ENCODE measurements around the gene SMR3B.

The SMR3B gene

DNA sequence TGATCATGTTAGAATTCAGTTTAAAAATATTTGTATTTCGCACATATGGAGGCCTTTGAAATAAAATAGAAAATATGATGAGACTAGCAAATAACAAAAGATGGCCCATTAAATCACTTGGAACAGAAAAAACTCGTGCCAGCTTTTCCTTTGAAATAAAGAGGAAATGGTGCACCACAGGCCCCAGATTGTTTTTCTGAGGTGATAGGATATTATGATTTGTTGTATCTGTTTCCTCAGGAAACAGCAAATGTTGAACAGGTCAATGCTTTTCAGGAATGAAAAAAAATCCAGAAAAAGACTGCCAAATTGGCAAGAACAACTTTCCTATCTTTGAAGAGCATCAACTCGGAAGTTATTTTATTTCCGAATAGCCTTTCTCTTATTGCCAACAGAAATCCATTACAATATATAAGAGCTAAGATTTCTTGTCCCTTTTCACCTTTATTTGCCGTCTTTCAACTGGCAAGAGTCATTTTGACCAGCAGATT lies at the start of gene SMR3B:
SMR3B (plus strand) TSS at position 441 of the 491 bp plus-strand sequence. CDS start 1,380 bp downstream, outside the sequence.
- DNase-seq (ENCODE audit: low read depth) = no peak

DNA sequence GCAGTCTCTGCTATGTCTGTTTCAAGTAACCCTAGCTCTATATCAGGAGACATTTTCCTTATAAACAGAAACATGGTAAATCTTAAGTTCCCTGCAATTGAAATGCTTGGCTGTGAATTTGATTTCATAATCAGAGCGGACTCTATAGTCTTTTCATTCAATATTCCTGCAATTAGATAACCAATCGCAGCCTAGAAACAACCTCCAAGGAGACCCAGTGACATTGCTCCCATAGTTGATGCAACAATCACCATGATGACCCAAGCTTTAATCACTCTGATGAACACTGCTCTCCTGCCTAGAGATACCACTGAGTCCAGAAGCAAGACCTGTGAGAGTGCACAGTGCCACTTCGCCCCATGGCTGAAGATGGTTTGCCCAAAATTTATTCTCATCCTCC lies 48.2 kb upstream of the SMR3B start, which contains the start of gene CABS1:
CABS1 (plus strand) TSS at position 301 of the 400 bp plus-strand sequence; CDS start at position 360, 59 bp downstream.
- DNase-seq (ENCODE audit: low read depth) = no peak

DNA sequence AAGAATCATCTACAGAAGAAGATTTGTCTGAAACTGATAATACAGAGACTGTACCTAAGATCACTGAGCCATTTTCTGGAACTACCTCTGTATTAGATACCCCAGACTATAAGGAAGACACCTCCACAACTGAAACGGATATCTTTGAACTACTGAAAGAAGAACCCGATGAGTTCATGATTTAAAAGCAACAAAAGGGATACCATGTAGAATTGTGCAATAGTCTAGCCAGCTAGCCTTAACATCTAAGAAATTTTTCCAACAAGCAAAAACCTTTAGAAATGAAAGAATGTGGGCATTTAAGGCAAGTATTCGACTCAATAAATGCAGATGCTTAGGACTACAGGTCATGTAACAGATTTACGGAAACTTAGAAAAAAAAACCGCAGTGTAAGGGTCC lies 46.9 kb upstream of the SMR3B start:
- DNase-seq (ENCODE audit: low read depth) = no peak

DNA sequence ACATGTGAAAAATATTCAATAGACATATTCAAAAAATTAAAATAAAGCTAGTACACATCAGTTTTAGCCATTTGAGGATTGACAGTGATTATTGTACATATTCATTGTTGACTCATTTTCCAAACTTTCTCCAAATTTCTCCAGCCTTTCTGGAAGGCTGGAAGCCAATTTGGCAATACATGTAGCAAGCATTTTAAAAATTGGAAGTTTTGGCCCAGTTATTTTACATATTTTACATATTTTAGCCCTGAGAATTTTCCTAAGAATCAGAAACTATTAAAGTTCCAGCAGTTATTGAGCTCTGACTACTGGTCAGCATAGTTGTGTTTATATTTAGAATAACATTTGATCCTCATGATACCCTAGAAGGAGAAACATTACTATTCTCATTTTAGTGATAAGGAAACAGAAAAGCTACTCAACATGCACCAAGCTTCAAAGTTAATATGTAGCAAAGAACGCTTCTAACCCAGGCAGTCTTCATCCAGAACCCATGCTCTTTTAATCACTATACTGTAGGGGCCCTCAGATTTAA lies 45.0 kb upstream of the SMR3B start:
- DNase-seq (ENCODE audit: low read depth) = no peak

DNA sequence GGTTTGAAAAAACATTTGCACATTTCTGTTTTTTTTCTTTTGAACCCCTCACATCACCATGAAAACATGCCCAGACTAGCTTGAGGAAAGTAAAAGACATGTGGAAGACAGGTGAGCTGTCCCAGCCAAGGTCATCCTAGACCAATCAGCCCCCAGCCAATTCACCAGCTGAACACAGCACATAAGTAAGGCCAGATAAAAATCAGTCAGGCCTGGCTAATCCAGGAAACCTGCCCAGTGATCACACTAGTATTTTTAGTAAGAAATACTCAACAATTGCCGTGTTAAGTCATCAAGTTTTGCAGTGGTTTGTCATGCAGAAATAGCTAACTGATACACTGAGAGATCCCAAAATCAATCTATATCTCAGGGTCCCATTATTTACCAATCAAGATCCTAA lies 26.7 kb upstream of the SMR3B start:
- DNase-seq (ENCODE audit: low read depth) = no peak

DNA sequence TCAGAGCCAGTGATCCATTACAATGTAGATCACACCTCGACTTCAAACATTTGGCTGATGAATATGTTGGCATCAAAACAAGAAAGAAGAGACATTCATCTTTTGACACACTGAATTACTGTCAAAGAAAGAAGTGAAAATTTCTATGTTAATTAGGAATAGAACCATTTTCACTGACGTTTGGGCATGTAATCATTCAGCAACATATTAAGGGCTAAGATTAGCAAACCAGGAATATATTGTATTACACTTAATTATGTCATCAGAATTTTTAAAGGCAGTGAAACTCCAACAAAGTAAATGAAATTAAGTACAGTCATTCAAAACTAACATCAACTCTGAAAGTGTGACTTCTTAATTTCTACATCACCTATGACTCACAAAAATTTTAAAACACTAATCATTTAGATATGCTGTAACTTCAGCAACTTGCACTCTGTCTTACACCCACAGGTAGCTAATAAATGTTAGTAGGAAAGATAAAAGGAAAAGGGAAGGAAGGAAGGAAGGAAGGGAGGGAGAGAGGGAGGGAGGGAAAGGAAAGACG lies 23.7 kb upstream of the SMR3B start:
- DNase-seq (ENCODE audit: low read depth) = no peak

DNA sequence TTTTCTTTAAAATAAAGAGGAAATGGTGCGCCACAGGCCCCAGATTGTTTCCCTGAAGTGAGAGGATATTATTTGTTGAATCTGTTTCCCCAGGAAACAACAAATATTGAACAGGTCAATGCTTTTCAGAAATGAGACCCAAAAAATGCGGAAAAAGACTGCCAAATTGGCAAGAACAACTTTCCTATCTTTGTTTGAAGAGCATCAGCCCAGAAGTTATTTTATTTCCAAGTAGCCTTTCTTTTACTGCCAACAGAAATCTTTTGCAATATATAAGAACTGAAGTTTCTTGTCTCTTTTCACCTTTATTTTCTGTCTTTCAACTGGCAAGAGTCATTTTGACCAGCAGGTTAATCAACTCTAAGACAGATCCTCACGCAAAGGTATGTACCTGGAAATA lies 22.5 kb upstream of the SMR3B start, which contains the start of gene SMR3A:
SMR3A (plus strand) TSS at position 301 of the 400 bp plus-strand sequence. CDS start 1,356 bp downstream, outside the sequence.
- DNase-seq (ENCODE audit: low read depth) = no peak

DNA sequence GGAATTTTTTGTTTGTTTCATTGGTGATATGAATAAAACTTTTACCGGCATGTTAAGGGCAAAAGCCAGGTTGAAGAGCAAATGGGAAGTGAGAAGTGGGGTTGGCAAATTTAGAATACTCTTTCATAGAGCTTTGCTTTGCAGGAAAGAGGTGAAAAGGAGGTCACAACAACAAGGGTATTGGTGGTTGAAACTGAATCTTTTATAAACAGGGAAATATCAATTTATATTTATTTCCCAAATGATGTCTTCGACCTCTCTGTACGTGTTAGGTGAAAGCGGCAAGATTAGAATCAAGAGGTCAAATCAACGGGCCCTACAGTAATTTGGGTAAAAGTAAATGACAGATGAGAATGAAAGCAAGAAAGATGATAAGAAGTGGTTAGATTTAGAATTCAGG lies 18.9 kb upstream of the SMR3B start:
- DNase-seq (ENCODE audit: low read depth) = no peak

DNA sequence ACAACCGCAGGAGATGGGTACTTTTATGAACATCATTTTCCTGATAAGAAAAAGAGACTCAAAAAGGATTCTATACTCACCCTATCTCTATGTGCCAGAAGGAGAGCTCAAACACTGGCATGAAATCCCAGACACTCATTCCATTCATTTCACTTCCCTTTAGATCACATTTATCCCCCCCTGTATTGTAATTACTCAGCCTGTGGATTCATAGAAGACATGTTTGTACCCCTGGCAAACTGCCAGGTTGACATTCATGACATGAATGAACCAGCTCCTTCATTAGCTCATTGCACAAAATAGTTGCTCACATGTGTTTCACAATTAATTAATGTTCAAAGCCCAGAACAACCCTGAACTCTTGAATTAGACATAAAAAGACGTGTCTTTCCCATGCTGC lies 17.5 kb upstream of the SMR3B start:
- no peak for DNase-seq (ENCODE audit: low read depth)

DNA sequence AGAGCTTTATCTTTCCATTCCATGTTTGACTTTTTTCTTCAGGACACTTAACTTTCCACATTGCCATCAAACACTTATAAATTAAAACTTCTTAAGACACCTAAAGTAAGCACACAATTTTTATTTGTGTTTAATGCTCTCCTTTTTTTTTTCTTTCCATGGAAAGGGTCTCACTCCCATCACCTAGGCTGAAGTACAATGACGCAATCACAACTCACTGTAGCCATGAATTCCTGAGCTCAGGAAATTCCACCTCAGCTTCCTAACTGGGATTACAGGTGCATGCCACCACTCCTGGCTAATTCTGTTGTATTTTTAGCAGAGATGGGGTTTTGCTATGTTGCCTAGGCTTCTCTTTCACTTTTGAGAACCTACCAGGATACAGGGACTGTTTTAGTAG lies 15.1 kb upstream of the SMR3B start:
- no peak for DNase-seq (ENCODE audit: low read depth)

DNA sequence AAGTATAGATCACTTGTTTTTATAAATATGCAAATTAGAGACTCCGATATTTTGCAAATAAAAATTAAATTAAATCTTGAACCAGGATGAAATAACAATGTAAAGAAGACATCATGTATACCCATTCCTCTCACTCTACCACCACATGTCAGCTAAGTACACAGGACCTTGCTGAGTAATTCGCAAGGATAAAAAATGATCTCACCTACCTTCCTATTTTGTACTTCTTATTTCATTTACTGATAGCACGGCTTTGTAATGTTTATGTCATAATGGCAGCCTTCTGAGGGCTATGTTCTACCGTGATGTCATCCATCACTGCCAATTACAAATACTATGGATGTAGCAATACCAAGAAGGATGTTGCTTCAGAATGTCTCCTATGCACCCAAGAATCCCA lies 10.9 kb upstream of the SMR3B start:
- DNase-seq (ENCODE audit: low read depth) = no peak

DNA sequence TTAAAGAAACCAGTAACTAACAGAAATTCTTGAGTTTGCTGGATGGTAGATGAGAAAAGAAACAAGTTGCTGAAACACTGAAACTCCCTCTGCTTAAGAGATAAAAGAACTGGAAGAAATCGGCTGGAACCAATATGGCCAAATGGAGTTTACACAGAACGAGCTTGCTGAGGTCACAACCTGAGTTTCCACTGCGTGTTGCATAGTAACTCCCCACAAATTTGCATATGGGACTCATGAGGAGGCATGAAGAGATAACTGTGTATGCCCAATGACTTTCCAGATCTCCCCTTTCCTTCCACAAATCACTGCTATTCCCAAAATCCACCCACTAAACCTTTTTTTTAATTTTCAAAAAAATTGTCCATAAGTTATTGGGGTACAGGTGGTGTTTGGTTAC lies 10.2 kb upstream of the SMR3B start:
- DNase-seq (ENCODE audit: low read depth) = no peak

DNA sequence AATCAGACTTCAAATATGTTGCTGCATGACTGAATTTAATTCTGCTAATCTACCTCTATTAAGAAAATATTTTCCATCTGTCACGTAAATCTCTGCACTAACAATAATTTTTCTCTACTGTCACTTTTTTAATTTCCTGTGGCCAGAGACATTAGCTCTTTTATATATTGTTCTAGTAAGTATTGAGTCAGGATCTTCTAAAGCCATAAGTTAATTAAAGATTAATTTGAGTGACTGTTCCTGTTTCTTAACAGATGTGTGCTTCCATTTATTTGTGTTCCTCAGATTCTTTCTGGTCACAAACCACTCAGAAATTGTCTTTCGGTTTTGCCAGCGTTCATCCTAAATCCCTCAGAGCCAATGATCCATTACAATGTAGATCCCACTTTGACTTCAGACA lies 2.4 kb upstream of the SMR3B start:
- DNase-seq (ENCODE audit: low read depth) = no peak

DNA sequence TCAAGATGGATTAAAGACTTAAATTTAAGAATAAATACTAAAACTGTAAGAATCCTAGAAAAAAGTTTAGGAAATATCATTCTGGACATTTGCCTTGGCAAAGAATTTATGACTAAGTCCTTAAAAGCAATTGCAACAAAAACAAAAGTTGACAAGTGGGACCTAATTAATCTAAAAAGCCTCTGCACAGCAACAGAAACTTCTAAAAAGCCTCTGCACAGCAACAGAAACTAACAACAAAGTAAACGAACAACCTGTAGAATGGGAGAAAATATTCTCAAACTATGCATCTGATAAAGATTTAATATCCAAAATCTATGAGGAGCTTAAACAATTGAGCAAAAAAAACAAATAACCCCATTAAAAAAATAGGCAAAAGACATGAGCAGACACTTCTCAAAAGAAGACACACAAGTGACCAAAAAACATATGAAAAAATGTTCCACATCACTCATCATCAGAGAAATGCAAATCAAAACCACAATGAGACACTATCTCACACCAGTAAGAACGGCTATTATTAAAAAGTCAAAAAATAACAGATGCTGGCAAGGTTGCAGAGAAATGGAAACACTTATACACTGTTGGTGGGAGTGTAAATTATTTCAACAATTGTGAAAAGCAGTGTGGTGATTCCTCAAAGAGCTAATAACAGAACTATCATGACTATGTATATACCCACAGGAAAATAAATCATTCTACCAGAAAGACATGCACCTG lies 9.3 kb downstream of the SMR3B start:
- no peak for DNase-seq (ENCODE audit: low read depth)

DNA sequence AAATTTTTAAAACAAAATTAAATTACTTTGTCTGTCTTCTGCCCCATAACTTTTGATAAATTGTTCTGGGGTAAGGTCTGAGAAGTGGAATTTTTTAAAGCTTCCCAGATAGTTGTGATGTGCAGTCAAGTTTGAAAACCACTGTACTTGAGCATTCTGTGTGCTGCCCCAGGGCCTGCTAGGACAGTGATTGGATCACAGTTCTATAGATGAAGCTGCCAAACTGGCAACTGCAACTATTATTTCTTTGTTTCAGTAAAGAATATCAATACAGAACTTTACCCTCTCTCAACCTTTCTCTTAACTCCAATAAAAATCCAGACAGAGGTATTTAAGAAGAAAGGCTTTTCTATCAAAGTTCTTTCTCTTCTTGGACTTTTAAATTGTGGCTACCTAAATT lies 14.6 kb downstream of the SMR3B start, which contains the start of gene OPRPN:
OPRPN (plus strand) TSS at position 361 of the 400 bp plus-strand sequence. CDS start 1,346 bp downstream, outside the sequence.
- no peak for DNase-seq (ENCODE audit: low read depth)

DNA sequence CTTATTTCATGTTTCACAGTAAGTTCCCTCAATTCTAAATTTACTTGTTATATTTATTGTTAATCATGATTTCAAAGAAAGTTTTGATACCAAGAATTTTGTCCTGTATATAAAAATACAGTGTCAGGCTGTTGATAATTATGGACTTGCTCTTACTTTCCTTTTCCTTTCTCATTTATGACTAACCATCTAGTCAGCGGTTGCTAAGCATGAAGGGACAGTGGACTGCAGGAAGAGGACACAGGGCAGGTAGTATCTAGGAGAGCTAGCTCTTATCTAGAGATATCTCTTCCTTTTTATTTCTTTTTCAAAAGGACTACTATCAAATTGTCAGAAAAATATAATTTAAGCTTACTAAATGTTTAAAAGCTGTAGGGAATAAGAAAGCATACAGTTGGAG lies 16.4 kb downstream of the SMR3B start:
- DNase-seq (ENCODE audit: low read depth) = no peak

DNA sequence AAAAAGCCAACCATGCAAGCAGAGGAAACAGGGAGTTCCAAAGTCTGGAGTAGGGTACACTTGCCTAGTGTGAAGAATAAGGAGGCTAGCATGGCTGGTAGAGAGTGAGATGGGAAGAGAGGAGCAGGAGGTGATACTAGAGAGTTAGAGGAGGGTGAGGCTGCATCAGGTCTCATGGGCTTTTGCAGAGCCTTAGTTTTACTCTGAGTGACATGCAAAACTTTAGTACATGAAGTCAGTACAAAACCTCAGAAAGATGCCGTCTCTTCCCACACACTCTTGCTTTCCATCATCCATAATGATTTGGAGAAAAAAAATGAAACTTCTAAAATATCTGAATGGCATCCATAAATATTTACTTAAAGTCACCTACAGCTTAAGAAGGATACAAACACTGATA lies 19.8 kb downstream of the SMR3B start:
- DNase-seq (ENCODE audit: low read depth) = no peak

DNA sequence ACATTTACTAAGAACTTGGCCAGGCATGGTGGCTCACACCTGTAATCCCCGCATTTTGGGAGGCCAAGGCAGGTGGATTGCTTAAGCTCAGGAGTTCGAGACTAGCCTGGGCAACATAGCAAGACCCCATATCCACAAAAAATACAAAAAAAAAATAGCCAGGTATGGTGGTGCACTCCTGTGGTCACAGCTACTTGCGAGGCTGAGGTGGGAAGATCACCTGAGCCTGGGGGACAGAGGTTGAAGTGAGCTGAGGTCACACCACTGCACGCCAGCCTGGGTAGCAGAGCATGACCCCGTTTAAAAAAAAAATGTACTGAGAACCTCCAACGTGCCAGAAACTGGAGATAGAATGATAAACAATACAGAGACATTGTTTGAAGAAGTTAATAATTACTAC lies 22.8 kb downstream of the SMR3B start:
- DNase-seq (ENCODE audit: low read depth) = no peak

DNA sequence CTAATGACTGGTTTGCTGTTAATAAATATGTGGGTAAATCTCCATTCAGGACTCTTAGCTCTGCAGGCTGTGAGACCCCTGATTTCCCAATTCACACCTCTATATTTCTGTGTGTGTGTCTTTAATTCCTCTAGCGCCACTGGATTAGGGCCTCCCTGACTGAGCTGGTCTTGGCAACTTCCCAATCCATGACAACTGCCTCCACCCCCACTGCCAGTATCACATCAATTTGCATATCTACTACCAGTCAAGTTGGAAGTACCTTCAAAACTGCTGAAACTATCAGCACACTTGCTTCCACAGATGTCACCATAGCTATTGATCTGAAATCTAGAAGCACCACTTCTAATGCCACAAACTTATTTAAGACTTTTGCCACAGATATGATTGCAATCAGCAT lies 42.4 kb downstream of the SMR3B start:
- no peak for DNase-seq (ENCODE audit: low read depth)

DNA sequence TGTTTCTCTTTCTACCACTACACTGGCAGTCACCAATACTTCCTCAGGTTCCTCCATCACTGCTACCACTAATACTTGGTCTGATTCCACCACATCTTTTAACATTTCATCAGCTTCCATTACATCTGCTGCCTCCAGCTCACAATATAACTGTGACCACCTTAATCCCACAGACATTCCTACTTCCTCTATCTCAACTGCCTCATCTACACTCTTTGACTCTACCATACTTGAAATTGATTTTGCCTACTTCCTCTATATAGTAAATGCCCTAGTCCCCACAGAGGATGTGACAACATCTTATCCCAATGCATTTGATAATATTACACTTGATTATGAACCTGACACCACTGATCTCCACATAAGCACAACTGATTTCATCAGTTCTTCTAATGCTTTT lies 43.9 kb downstream of the SMR3B start:
- no peak for DNase-seq (ENCODE audit: low read depth)

DNA sequence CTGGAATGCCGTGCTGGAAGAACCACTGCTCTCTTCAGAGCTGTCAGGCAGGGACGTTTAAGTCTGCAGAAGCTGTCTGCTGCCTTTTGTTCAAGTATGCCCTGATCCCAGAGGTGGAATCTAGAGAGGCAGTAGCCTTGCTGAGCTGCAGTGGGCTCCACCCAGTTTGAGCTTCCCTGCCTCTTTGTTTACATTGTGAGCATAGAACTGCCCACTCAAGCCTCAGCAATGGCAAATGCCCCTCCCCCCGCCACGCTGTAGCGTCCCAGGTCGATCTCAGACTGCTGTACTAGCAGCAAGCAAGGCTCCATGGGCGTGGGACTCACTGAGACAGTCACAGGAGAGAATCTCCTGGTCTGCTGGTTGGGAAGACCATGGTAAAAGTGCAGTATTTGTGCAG lies 54.3 kb downstream of the SMR3B start:
- no peak for DNase-seq (ENCODE audit: low read depth)
